SU-DHL-6 (cell line): ENCODE data around the gene CRYBG3.
A peak's percentile ranks its signal among the peaks of the same experiment; 100 is the strongest.
"Not testable (repeated sequence)": the region's sequence is repeated elsewhere in the genome, so short reads cannot be mapped to it uniquely, and the experiment has no call there.

ENCODE experiments used
- H2AFZ ChIP-seq: fragments of 200-600 bp; sonication (generic); 2 replicates; pipeline ENCODE4 v1.6.1; 2014; ENCODE audit warnings: low read depth, mild to moderate bottlenecking, moderate library complexity, mixed read lengths, antibody characterized with exemption, low read length; ENCODE audit not compliant: severe bottlenecking
- H3F3A ChIP-seq: fragments of 200-600 bp; shearing (Covaris generic); 2 replicates; pipeline ENCODE4 v1.6.0; 2016; ENCODE audit warnings: antibody characterized with exemption, mild to moderate bottlenecking; ENCODE audit not compliant: insufficient read depth
- H3K27ac ChIP-seq: fragments of 200-600 bp; sonication (generic); 2 replicates; pipeline ENCODE4 v1.5.1; 2016; ENCODE audit warnings: low read depth, mild to moderate bottlenecking, low read length, moderate library complexity, mixed read lengths
- H3K27me3 ChIP-seq: fragments of 200-600 bp; sonication (generic), shearing (Covaris generic); 2 replicates; pipeline ENCODE4 v1.6.0; 2014; ENCODE audit warnings: mild to moderate bottlenecking, low read length
- H3K36me3 ChIP-seq: fragments of 200-600 bp; sonication (generic); 2 replicates; pipeline ENCODE4 v1.6.1; 2014; ENCODE audit warnings: mild to moderate bottlenecking, low read length, mixed read lengths
- H3K4me2 ChIP-seq: fragments of 300-600, 200-600 bp; shearing (Covaris generic), sonication (generic); 2 replicates; pipeline ENCODE4 v1.6.0; 2014; ENCODE audit warnings: low read length, low read depth, mild to moderate bottlenecking; ENCODE audit not compliant: poor library complexity, severe bottlenecking
- H3K4me3 ChIP-seq: fragments of 200-600 bp; sonication (generic); 2 replicates; pipeline ENCODE4 v1.5.1; 2014; ENCODE audit warnings: antibody characterized with exemption, low read length, mild to moderate bottlenecking, mixed read lengths; ENCODE audit not compliant: insufficient read depth, poor library complexity, severe bottlenecking
- H3K79me2 ChIP-seq: fragments of 200-600 bp; sonication (generic); 2 replicates; pipeline ENCODE4 v1.6.1; 2014; ENCODE audit warnings: mild to moderate bottlenecking, low read length, moderate library complexity; ENCODE audit not compliant: insufficient read depth
- H3K9ac ChIP-seq: fragments of 200-600 bp; sonication (generic); 2 replicates; pipeline ENCODE4 v1.7.0; 2014; ENCODE audit warnings: mild to moderate bottlenecking, low read length
- H3K9me2 ChIP-seq: fragments of 200-600 bp; sonication (generic); replicated peaks from 2 replicates; pipeline ENCODE4 v1.6.1; 2014; ENCODE audit warnings: low read length; ENCODE audit not compliant: insufficient read depth
- H3K9me3 ChIP-seq: fragments of 200-600 bp; sonication (generic); 2 replicates; pipeline ENCODE4 v1.6.1; 2014; ENCODE audit warnings: low read length, mixed read lengths; ENCODE audit not compliant: insufficient read depth
- H4K20me1 ChIP-seq: fragments of 200-600 bp; sonication (generic); 2 replicates; pipeline ENCODE4 v1.6.1; 2014; ENCODE audit warnings: low read depth, mild to moderate bottlenecking, antibody characterized with exemption, low read length, moderate library complexity, mixed read lengths
- EZH2phosphoT487 ChIP-seq: fragments of 200-600 bp; sonication (generic), shearing (Covaris generic); conservative IDR thresholded peaks from 2 replicates; pipeline ENCODE4 v1.6.1; 2018; ENCODE audit warnings: mild to moderate bottlenecking, antibody characterized with exemption, low read length, moderate library complexity, mixed read lengths
- TF ChIP-seq, protein P1 (sequence below): fragments of 200-600 bp; sonication (generic); IDR thresholded peaks from one replicate; pipeline ENCODE4 v1.5.1; 2017; ENCODE audit warnings: antibody characterized with exemption, mild to moderate bottlenecking, low read length, moderate library complexity; ENCODE audit not compliant: insufficient read depth, poor library complexity, severe bottlenecking

The CRYBG3 gene

GRCh38 chr3:97910236-97910831, 88.5 kb downstream of the CRYBG3 start:
- Histone ChIP-seq H2AFZ (peak overlapping the region; percentile 78), H3K27ac (peak overlapping the region; percentile 46), H3K4me2 (peak overlapping the region; percentile 38)
- H3K9me2 ChIP-seq, H3F3A ChIP-seq, H4K20me1 ChIP-seq, H3K9me3 ChIP-seq, H3K9ac ChIP-seq, H3K27me3 ChIP-seq, H3K4me3 ChIP-seq, H3K36me3 ChIP-seq, H3K79me2 ChIP-seq: not testable (repeated sequence)

GRCh38 chr3:97910931-97911351, 89.1 kb downstream of the CRYBG3 start:
- no peaks in the 10 kb centered on the region for H3K79me2 ChIP-seq
- H3K4me3 ChIP-seq, result no peak overlapping the region
- H4K20me1 ChIP-seq, result no peaks in the 10 kb centered on the region
- peak overlapping the region; percentile 46 for H3K27ac ChIP-seq
- H3K36me3 ChIP-seq, result no peaks in the 10 kb centered on the region
- no peaks in the 10 kb centered on the region for H3F3A ChIP-seq
- H3K9ac ChIP-seq, result no peak overlapping the region
- H2AFZ ChIP-seq, result peak overlapping the region; percentile 78
- peak overlapping the region; percentile 38 for H3K4me2 ChIP-seq
- TF ChIP-seq EZH2phosphoT487, result no peak
- TF ChIP-seq, protein P1, sequence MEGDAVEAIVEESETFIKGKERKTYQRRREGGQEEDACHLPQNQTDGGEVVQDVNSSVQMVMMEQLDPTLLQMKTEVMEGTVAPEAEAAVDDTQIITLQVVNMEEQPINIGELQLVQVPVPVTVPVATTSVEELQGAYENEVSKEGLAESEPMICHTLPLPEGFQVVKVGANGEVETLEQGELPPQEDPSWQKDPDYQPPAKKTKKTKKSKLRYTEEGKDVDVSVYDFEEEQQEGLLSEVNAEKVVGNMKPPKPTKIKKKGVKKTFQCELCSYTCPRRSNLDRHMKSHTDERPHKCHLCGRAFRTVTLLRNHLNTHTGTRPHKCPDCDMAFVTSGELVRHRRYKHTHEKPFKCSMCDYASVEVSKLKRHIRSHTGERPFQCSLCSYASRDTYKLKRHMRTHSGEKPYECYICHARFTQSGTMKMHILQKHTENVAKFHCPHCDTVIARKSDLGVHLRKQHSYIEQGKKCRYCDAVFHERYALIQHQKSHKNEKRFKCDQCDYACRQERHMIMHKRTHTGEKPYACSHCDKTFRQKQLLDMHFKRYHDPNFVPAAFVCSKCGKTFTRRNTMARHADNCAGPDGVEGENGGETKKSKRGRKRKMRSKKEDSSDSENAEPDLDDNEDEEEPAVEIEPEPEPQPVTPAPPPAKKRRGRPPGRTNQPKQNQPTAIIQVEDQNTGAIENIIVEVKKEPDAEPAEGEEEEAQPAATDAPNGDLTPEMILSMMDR, result no peak
- H3K27me3 ChIP-seq, result no peaks in the 10 kb centered on the region
- no peaks in the 10 kb centered on the region for H3K9me2 ChIP-seq
- H3K9me3 ChIP-seq, result no peaks in the 10 kb centered on the region

GRCh38 chr3:97911459-97911858, 89.6 kb downstream of the CRYBG3 start:
- Histone ChIP-seq H3K27ac (no peak overlapping the region), H3K9me2 (no peaks in the 10 kb centered on the region), H3K4me3 (no peak overlapping the region), H4K20me1 (no peaks in the 10 kb centered on the region), H3K36me3 (no peaks in the 10 kb centered on the region), H3K27me3 (no peaks in the 10 kb centered on the region), H3K4me2 (no peak overlapping the region), H3K79me2 (no peaks in the 10 kb centered on the region), H2AFZ (no peak overlapping the region), H3K9me3 (no peaks in the 10 kb centered on the region), H3F3A (no peaks in the 10 kb centered on the region), H3K9ac (no peak overlapping the region)
- TF ChIP-seq EZH2phosphoT487, result no peak
- TF ChIP-seq, protein P1, result no peak

DNA sequence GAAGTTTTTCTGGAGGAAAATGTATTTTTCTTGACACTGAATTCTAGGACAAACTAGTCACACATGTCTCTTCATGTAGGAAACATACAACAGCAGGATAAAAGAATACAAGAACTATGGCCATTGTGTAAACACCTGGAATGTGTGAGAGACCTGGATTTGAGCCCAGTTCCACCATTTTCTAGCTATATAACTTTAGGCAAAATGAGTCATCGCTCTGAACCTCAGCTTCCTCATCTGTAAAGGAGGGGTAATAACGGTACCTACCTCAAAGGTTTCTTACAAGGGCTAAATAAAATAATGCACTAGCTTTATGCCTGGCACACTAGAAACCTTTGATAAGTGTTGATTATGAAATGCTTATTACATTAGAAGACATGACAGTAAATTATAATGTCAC, 92.6 kb downstream of the CRYBG3 start:
- Histone ChIP-seq H3K9ac (no peak overlapping the region), H3K4me3 (no peak overlapping the region), H3K4me2 (no peak overlapping the region), H3F3A (no peaks in the 10 kb centered on the region), H3K9me3 (no peaks in the 10 kb centered on the region), H2AFZ (no peak overlapping the region), H3K79me2 (no peaks in the 10 kb centered on the region), H4K20me1 (no peaks in the 10 kb centered on the region), H3K27me3 (no peaks in the 10 kb centered on the region), H3K27ac (no peak overlapping the region), H3K9me2 (no peaks in the 10 kb centered on the region), H3K36me3 (no peaks in the 10 kb centered on the region)
- TF ChIP-seq, protein P1, result no peak
- no peak for TF ChIP-seq EZH2phosphoT487
